Right ventricle myocardium superior (tissue), 1 donor: ENCODE measurements around the gene LYPLA2. TPM values are rescaled to one million over a fixed set of nuclear protein-coding genes. Genes with fewer than 3 reads are reported as not detected.

ENCODE experiments used
- ATAC-seq: fragments of 200-7000 bp; cut with Tn5 transposase; one replicate; pipeline ENCODE4 v1.9.1; 2020; ENCODE audit warnings: mild to moderate bottlenecking; ENCODE audit not compliant: poor library complexity
- DNase-seq: peaks from one replicate; pipeline ENCODE4 v3.0.0-alpha.2; 2020
- intact Hi-C: fragments of 100-400 bp; cut with DNase I; formaldehyde crosslinking; loops from one replicate; pipeline ENCODE4 v1.11.2; 2022
- long read RNA-seq: library from polyadenylated mRNA; unstranded; transcript quantifications from one replicate; pipeline ENCODE4 v2.0.0, GENCODE V29; 2021
- total RNA-seq: library from RNA; stranded (reverse); fragmentation: NEBNext Ultra II Directional; extraction: Animal tissue kit (Norgen Biotek cat#: 25700); gene quantifications from one replicate; pipeline ENCODE4 v1.2.1, GENCODE V29; 2021
- donor health status: DM: no; HTN: yes; CAD: no; lungs with severe emphysema.

The LYPLA2 gene
- 26.8 TPM for total RNA-seq
- long read RNA-seq, transcript LYPLA2-205 (10 exons, 1,810 nt): major isoform, 100 of 113 reads
- long read RNA-seq, partial matches to known transcripts: 5 of 113 reads
- long read RNA-seq, other reads (novel, unspliced or antisense): 5 of 113 reads

GRCh38 chr1:23790696-23791515, at the start of gene LYPLA2:
Gene LYPLA2, plus strand, starts transcription at chr1:23791145. Its CDS starts 1,538 bp downstream, at chr1:23792683.
- intact Hi-C loops: no loop called here
- ATAC-seq: peak; percentile 93

GRCh38 chr1:23741609-23742008, 49.3 kb upstream of the LYPLA2 start:
- ATAC-seq (no peak), DNase-seq (no peak)
- intact Hi-C loops: loop anchor here (10.0 kb wide), 1 partner anchor 47 kb away; the partner anchor contains the start of gene RPL11

More at GRCh38 chr1:23790696-23791515, at the start of gene LYPLA2:
- peak; percentile 97 for DNase-seq

- intact Hi-C loops: loop anchor here (10.0 kb wide), 1 partner anchor 48 kb away; the partner anchor contains the start of gene RPL11
- peak; percentile 57 for DNase-seq
- peak; percentile 14 for ATAC-seq
Measured at GRCh38 chr1:23742670-23743286, 48.2 kb upstream of the LYPLA2 start.

GRCh38 chr1:23743287-23744152, 47.4 kb upstream of the LYPLA2 start, which contains the start of gene ELOA:
Gene ELOA, plus strand, starts transcription at chr1:23743471. Its CDS starts 33 bp downstream, at chr1:23743504.
- intact Hi-C loops: loop anchor here (10.0 kb wide), 1 partner anchor 49 kb away; the partner anchor contains the start of gene RPL11
- peak; percentile 96 for ATAC-seq

GRCh38 chr1:23745515-23745914, 45.4 kb upstream of the LYPLA2 start:
- ATAC-seq (no peak), DNase-seq (no peak)
- intact Hi-C loops: loop anchor here (10.0 kb wide), 1 partner anchor 51 kb away; the partner anchor contains the start of gene RPL11

More at GRCh38 chr1:23743287-23744152, 47.4 kb upstream of the LYPLA2 start, which contains the start of gene ELOA:
- peak; percentile 87 for DNase-seq

- DNase-seq (no peak), ATAC-seq (no peak)
- intact Hi-C loops: loop anchor here (10.0 kb wide), 1 partner anchor 53 kb away; the partner anchor contains the start of gene RPL11
Measured at GRCh38 chr1:23748016-23748415, 42.9 kb upstream of the LYPLA2 start.

- ATAC-seq: peak; percentile 69
- DNase-seq: no peak
- intact Hi-C loops: no loop called here
Measured at GRCh38 chr1:23751050-23751814, 39.7 kb upstream of the LYPLA2 start.

GRCh38 chr1:23751815-23752200, 39.1 kb upstream of the LYPLA2 start:
- intact Hi-C loops: no loop called here
- DNase-seq (no peak), ATAC-seq (no peak)

- ATAC-seq (no peak), DNase-seq (no peak)
- intact Hi-C loops: no loop called here
Measured at GRCh38 chr1:23752909-23753308, 38.0 kb upstream of the LYPLA2 start.

GRCh38 chr1:23756676-23757075, 34.3 kb upstream of the LYPLA2 start:
- intact Hi-C loops: no loop called here
- no peak for DNase-seq
- ATAC-seq: no peak

GRCh38 chr1:23757812-23758211, 33.1 kb upstream of the LYPLA2 start:
- intact Hi-C loops: no loop called here
- DNase-seq: no peak
- no peak for ATAC-seq

- DNase-seq: no peak
- peak; percentile 71 for ATAC-seq
Measured at GRCh38 chr1:23759277-23759676, 31.7 kb upstream of the LYPLA2 start.

GRCh38 chr1:23763041-23763577, 27.8 kb upstream of the LYPLA2 start:
- DNase-seq: no peak
- intact Hi-C loops: no loop called here
- no peak for ATAC-seq

More at GRCh38 chr1:23759277-23759676, 31.7 kb upstream of the LYPLA2 start:
- intact Hi-C loops: no loop called here

- intact Hi-C loops: no loop called here
- ATAC-seq: peak; percentile 59
- no peak for DNase-seq
Measured at GRCh38 chr1:23768733-23769132, 22.2 kb upstream of the LYPLA2 start.

GRCh38 chr1:23772049-23772853, 18.7 kb upstream of the LYPLA2 start:
- intact Hi-C loops: loop anchor here (5.0 kb wide), 1 partner anchor 95 kb away; the partner anchor contains the start of gene FUCA1
- ATAC-seq (peak; percentile 84), DNase-seq (peak; percentile 92)

- ATAC-seq: no peak
- intact Hi-C loops: loop anchor here (5.0 kb wide), 1 partner anchor 94 kb away; the partner anchor contains the start of gene FUCA1
- DNase-seq: no peak
Measured at GRCh38 chr1:23772854-23773242, 18.1 kb upstream of the LYPLA2 start.
